Melanocyte of skin (primary cell): Measurements from ENCODE around the gene CD3G. TPM values are rescaled to one million over a fixed set of nuclear protein-coding genes. Genes with fewer than 3 reads are reported as not detected.

Experiments used
- small RNA-seq, 2 donors: library from RNA; depleted of rRNA; stranded (forward); fragments of <200 nt; gene quantifications; one replicate each; pipeline ENCODE3, GENCODE V24; 2012
- total RNA-seq, 2 donors: library from RNA; depleted of rRNA; stranded (reverse); fragments of >200 nt; gene quantifications; 2 replicates each; pipeline ENCODE4 v1.2.3, GENCODE V29; 2012

The CD3G gene
- total RNA-seq, result not detected

GRCh38 chr11:118343981-118344515, at the start of gene CD3G:
CD3G (plus strand) TSS chr11:118344344; CDS start chr11:118344424, 80 bp downstream.

GRCh38 chr11:118304568-118305248, 39.4 kb upstream of the CD3G start, which contains the start of gene CD3E:
CD3E (plus strand) TSS chr11:118304730; CDS start chr11:118304953, 223 bp downstream.

GRCh38 chr11:118342503-118343161, 1.5 kb upstream of the CD3G start, which contains the start of gene CD3D:
CD3D (minus strand) TSS chr11:118342705; CDS start chr11:118342607, 98 bp downstream.

GRCh38 chr11:118359295-118359958, 15.3 kb downstream of the CD3G start, which contains the start of gene UBE4A:
UBE4A (plus strand) TSS chr11:118359600; CDS start chr11:118365081, 5,481 bp downstream.

DNA sequence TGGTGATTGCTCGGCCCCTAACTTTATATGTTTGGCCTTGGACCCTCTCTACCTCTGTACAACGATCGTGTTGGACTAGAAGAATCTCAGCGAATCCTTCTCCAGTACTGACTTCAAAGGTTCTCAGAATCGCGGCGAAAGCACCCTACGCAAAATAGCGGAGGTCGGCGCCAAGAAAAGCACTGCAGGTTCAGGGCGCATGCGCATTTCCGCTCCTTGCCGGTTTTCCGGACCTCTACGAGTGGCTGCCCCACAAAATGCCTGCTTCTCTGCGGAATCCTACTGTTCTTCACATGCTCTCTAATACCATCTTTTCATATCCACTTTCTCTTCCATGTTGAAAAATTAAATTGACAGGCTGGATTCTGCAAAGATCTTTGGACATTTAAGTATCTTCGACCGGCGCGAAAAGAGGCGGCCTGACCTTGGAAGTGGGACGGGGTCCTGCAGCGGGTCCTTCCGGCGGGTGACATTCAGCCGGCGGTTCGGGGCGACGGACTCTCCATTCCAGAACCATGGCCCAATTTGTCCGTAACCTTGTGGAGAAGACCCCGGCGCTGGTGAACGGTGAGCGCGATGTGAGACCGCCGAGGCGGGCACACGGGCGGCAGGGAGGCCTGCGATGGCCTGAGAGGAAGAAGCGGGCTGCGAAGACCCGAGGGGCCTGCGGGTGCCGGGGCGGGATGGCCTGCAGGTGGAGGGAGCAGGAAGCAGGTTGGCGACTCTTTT, 57.2 kb downstream of the CD3G start, which contains the start of gene ATP5MG:
Gene ATP5MG (plus strand): TSS at position 456 of the 729 bp plus-strand sequence. CDS start 60 bp downstream, at position 516.

Small RNA genes within 50 kb of the gene (small RNA-seq; reads per million reads assigned to genes)
- 0 reads per million in 2 donors for gene AP001582.1

Other genes with a start within 250 kb of the CD3G start
- gene SCN4B, start 191.5 kb upstream of the CD3G start, total RNA-seq, result not detected
- not detected for gene SCN2B, start 167.7 kb upstream of the CD3G start, total RNA-seq
- under 1 TPM in 1 of 2 donors, not detected in 1; under 0.01 TPM for gene JAML, start 119.3 kb upstream of the CD3G start, total RNA-seq
- 1 to 10 TPM in 1 of 2 donors, under 1 TPM in 1; 0.67 to 1.0 TPM for gene MPZL3, start 92.0 kb upstream of the CD3G start, total RNA-seq
- under 1 TPM in 1 of 2 donors, not detected in 1; 0.33 TPM for gene MPZL2, start 80.0 kb upstream of the CD3G start, total RNA-seq
- gene CD3E, start 39.6 kb upstream of the CD3G start, total RNA-seq, result not detected
- gene CD3D, start 1.6 kb upstream of the CD3G start, total RNA-seq, result not detected
- gene UBE4A, start 15.3 kb downstream of the CD3G start, total RNA-seq, result 10 to 100 TPM; 45.6 to 46.5 TPM
- gene ATP5MG, start 57.3 kb downstream of the CD3G start, total RNA-seq, result 10 to 100 TPM; 29.9 to 43.0 TPM
- 10 to 100 TPM; 26.5 to 29.6 TPM for gene KMT2A, start 92.1 kb downstream of the CD3G start, total RNA-seq
- gene TTC36, start 183.1 kb downstream of the CD3G start, total RNA-seq, result under 1 TPM in 1 of 2 donors, not detected in 1; 0.34 TPM
- 10 to 100 TPM in 1 of 2 donors, 1 to 10 TPM in 1; 1.3 to 10.3 TPM for gene TMEM25, start 186.8 kb downstream of the CD3G start, total RNA-seq
- 10 to 100 TPM; 22.4 to 28.0 TPM for gene IFT46, start 221.6 kb downstream of the CD3G start, total RNA-seq
- gene ARCN1, start 228.1 kb downstream of the CD3G start, total RNA-seq, result 10 to 100 TPM; 71.6 to 95.9 TPM